ENCODE data around the gene PHC2.

DNA sequence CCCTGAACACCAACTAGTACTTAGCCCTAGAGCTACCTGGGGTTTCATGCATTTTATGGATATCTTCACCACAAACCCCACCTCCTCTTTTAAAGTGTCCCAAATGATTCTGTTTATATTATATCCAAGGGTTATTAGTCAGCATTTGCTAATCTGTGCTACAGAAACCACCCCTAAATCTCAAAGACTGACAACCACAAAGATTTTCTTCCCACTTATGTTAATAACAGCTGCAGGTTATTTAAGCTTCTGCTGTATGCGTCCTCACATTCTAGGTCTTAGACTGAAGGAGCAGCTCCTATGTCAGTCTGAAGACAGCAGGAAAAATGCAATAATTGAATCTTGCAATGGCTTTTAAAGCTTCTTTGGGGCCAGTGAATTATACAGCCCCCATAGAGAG, 11.2 kb upstream of the PHC2 start:
- TF ChIP-seq EZH2 (IDR thresholded peaks at IDR 0.05; ENCODE audit: borderline replicate concordance, insufficient read depth, low read length, poor library complexity, severe bottlenecking) (no peak), RAD21 (conservative IDR thresholded peaks at IDR 0.05) (no peak), POLR2AphosphoS5 (IDR thresholded peaks at IDR 0.05) (no peak), CTCF (IDR thresholded peaks at IDR 0.05; ENCODE audit: poor library complexity, severe bottlenecking) (no peak), MXI1 (conservative IDR thresholded peaks at IDR 0.05; ENCODE audit: poor library complexity, severe bottlenecking) (no peak), EP300 (conservative IDR thresholded peaks at IDR 0.05; ENCODE audit: poor library complexity, severe bottlenecking) (no peak), SMC3 (conservative IDR thresholded peaks at IDR 0.05; ENCODE audit: poor library complexity) (no peak), TAF1 (IDR thresholded peaks at IDR 0.05; ENCODE audit: low read depth) (no peak)
- TF ChIP-seq, protein P1, sequence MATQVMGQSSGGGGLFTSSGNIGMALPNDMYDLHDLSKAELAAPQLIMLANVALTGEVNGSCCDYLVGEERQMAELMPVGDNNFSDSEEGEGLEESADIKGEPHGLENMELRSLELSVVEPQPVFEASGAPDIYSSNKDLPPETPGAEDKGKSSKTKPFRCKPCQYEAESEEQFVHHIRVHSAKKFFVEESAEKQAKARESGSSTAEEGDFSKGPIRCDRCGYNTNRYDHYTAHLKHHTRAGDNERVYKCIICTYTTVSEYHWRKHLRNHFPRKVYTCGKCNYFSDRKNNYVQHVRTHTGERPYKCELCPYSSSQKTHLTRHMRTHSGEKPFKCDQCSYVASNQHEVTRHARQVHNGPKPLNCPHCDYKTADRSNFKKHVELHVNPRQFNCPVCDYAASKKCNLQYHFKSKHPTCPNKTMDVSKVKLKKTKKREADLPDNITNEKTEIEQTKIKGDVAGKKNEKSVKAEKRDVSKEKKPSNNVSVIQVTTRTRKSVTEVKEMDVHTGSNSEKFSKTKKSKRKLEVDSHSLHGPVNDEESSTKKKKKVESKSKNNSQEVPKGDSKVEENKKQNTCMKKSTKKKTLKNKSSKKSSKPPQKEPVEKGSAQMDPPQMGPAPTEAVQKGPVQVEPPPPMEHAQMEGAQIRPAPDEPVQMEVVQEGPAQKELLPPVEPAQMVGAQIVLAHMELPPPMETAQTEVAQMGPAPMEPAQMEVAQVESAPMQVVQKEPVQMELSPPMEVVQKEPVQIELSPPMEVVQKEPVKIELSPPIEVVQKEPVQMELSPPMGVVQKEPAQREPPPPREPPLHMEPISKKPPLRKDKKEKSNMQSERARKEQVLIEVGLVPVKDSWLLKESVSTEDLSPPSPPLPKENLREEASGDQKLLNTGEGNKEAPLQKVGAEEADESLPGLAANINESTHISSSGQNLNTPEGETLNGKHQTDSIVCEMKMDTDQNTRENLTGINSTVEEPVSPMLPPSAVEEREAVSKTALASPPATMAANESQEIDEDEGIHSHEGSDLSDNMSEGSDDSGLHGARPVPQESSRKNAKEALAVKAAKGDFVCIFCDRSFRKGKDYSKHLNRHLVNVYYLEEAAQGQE (IDR thresholded peaks at IDR 0.05; ENCODE audit: borderline replicate concordance), result no peak

Measured in neural cell (in vitro differentiated cells).